Lower leg skin (tissue), 3 donors: ENCODE data around the gene TMEM163.

Source experiments
- CTCF ChIP-seq, 3 donors: fragments of 450-650 bp; IDR thresholded peaks; one replicate each; pipeline ENCODE4 v1.5.1; 2016; ENCODE audit warnings: antibody characterized with exemption in 3 of 3, mild to moderate bottlenecking in 3 of 3, moderate library complexity in 2 of 3
- POLR2A ChIP-seq, 2 donors: fragments of 450-650 bp; IDR thresholded peaks; one replicate each; pipeline ENCODE4 v1.6.1; 2016 to 2017; ENCODE audit warnings: antibody characterized with exemption in 2 of 2, mild to moderate bottlenecking in 1 of 2, moderate library complexity in 1 of 2

- TF ChIP-seq CTCF (IDR thresholded peaks at IDR 0.05) (no peak), POLR2A (IDR thresholded peaks at IDR 0.05) (no peak)
These were observed 252.7 kb downstream of the TMEM163 start for GRCh38 chr2:134466141-134466540.
